ENCODE data around the gene BICD1. TPM values are rescaled to one million over a fixed set of nuclear protein-coding genes. Genes with fewer than 3 reads are reported as not detected.
A peak's percentile ranks its signal among the peaks of the same experiment; 100 is the strongest.
"Not testable (repeated sequence)": the region's sequence is repeated elsewhere in the genome, so short reads cannot be mapped to it uniquely, and the experiment has no call there.

BICD1 gene
- total RNA-seq, 1 donor from 2014 or later: 6.1 TPM

GRCh38 chr12:32089156-32089555 is 17.5 kb upstream of the BICD1 start:
- no peaks in the 10 kb centered on the region for H3K27me3 ChIP-seq (ENCODE audit: control insufficient read depth, insufficient read depth, low read length)
- TF ChIP-seq, protein P1, sequence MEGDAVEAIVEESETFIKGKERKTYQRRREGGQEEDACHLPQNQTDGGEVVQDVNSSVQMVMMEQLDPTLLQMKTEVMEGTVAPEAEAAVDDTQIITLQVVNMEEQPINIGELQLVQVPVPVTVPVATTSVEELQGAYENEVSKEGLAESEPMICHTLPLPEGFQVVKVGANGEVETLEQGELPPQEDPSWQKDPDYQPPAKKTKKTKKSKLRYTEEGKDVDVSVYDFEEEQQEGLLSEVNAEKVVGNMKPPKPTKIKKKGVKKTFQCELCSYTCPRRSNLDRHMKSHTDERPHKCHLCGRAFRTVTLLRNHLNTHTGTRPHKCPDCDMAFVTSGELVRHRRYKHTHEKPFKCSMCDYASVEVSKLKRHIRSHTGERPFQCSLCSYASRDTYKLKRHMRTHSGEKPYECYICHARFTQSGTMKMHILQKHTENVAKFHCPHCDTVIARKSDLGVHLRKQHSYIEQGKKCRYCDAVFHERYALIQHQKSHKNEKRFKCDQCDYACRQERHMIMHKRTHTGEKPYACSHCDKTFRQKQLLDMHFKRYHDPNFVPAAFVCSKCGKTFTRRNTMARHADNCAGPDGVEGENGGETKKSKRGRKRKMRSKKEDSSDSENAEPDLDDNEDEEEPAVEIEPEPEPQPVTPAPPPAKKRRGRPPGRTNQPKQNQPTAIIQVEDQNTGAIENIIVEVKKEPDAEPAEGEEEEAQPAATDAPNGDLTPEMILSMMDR (IDR thresholded peaks at IDR 0.05; ENCODE audit: insufficient read depth, low read length, severe bottlenecking): no peak
- no peak overlapping the region for H3K4me3 ChIP-seq (ENCODE audit: low read depth, low read length)
- DNase-seq (ENCODE audit: low read depth): no peak
- H3K36me3 ChIP-seq (ENCODE audit: control insufficient read depth, insufficient read depth, low read length): no peaks in the 10 kb centered on the region
- no peak for FAIRE-seq

DNA sequence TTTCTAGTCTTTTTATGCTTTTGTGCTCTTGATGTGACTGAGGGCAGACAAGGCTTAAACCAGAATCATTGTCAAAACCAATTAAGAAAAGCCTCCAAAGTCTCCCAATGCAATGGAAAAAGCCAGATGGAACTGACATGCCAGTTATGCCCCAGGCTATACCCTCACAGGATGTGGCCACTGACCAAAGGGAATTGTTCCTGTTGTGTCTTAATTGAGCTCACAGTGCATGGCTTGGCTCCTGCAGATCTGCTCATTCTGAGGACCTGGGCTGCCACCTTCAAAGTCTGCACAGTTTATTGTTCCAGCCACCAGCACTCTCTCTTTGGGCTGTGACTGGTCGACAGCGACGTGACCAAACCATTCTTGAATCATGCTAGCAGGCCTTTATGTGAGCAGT is 17.1 kb upstream of the BICD1 start:
- TF ChIP-seq, protein P1 (IDR thresholded peaks at IDR 0.05; ENCODE audit: insufficient read depth, low read length, severe bottlenecking): no peak
- DNase-seq (ENCODE audit: low read depth) (peak; percentile 18), FAIRE-seq (no peak)
- no peaks in the 10 kb centered on the region for H3K36me3 ChIP-seq (ENCODE audit: control insufficient read depth, insufficient read depth, low read length)
- H3K4me3 ChIP-seq (ENCODE audit: low read depth, low read length): no peak overlapping the region
- H3K27me3 ChIP-seq (ENCODE audit: control insufficient read depth, insufficient read depth, low read length): no peaks in the 10 kb centered on the region

DNA sequence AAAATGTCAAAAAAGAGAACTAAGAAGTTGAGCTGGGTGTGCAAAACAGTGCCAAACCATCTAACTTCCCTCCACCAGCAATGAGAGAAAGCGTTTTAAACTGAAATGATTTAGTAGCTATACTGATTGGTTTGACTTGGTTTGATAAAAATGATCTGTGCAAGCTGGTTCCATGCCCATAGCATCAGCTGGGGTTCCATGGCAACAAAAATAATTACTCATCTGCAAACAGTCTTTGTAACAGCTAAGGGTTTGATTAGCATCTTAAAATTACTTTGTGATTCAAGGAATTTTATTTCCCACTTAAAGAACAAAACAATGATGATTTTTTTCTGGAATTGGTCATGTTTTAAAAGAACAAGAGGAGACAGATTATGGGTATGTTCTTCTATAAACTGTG is 15.0 kb upstream of the BICD1 start:
- no peak overlapping the region for H3K4me3 ChIP-seq (ENCODE audit: low read depth, low read length)
- peak; percentile 6 for DNase-seq (ENCODE audit: low read depth)
- peaks cover 2% of the 10 kb centered on the region for H3K27me3 ChIP-seq (ENCODE audit: control insufficient read depth, insufficient read depth, low read length)
- FAIRE-seq: no peak
- TF ChIP-seq, protein P1 (IDR thresholded peaks at IDR 0.05; ENCODE audit: insufficient read depth, low read length, severe bottlenecking): no peak
- H3K36me3 ChIP-seq (ENCODE audit: control insufficient read depth, insufficient read depth, low read length): no peaks in the 10 kb centered on the region

DNA sequence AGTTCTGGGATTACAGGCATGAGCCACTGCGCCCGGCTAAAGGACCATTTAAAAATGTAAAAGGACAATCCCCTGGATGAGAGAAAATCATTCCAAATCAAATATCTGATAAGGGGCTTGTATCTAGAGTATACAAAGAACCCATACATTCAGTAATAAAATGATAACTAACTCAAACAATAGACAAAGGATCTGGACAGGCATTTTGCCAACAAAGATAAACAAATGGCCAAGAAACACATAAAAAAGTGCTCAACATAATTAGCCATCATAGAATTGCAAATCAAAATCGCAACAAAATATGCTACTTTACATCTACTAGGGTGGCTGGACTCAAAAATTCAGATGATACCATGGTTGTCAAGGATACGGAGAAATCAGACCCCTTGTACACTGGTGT is 8.5 kb upstream of the BICD1 start:
- H3K36me3 ChIP-seq (ENCODE audit: control insufficient read depth, insufficient read depth, low read length): no peaks in the 10 kb centered on the region
- no peak overlapping the region for H3K4me3 ChIP-seq (ENCODE audit: low read depth, low read length)
- peaks cover 2% of the 10 kb centered on the region for H3K27me3 ChIP-seq (ENCODE audit: control insufficient read depth, insufficient read depth, low read length)
- TF ChIP-seq, protein P1 (IDR thresholded peaks at IDR 0.05; ENCODE audit: insufficient read depth, low read length, severe bottlenecking): no peak
- FAIRE-seq (no peak), DNase-seq (ENCODE audit: low read depth) (no peak)

GRCh38 chr12:32099275-32099674 is 7.4 kb upstream of the BICD1 start:
- DNase-seq (ENCODE audit: low read depth): not testable (repeated sequence)

DNA sequence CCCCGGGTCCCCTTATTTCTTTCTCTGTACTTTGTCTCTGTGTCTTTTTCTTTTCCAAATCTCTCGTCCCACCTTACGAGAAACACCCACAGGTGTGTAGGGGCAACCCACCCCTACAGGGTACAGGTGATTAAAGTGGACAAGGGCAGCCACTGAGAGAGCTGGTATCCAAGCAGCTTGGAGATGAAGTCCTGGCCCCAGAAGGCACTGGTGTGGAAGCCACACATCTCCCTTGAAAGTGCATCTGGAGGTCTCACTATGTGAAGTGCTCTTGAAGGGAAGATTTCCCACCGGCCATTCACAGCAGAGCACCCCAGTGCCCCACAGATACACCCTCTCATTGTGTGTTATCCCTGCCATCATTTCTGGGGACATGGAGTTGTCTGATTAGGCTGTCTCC is 6.3 kb upstream of the BICD1 start:
- TF ChIP-seq, protein P1 (IDR thresholded peaks at IDR 0.05; ENCODE audit: insufficient read depth, low read length, severe bottlenecking): no peak
- no peaks in the 10 kb centered on the region for H3K27me3 ChIP-seq (ENCODE audit: control insufficient read depth, insufficient read depth, low read length)
- no peaks in the 10 kb centered on the region for H3K36me3 ChIP-seq (ENCODE audit: control insufficient read depth, insufficient read depth, low read length)
- no peak for DNase-seq (ENCODE audit: low read depth)
- FAIRE-seq: no peak
- no peak overlapping the region for H3K4me3 ChIP-seq (ENCODE audit: low read depth, low read length)

More at GRCh38 chr12:32099275-32099674, 7.4 kb upstream of the BICD1 start:
- not testable (repeated sequence) for H3K27me3 ChIP-seq (ENCODE audit: control insufficient read depth, insufficient read depth, low read length); H3K4me3 ChIP-seq (ENCODE audit: low read depth, low read length); H3K36me3 ChIP-seq (ENCODE audit: control insufficient read depth, insufficient read depth, low read length); FAIRE-seq
